MM.1S (cell line): Measurements from ENCODE around the gene SYPL2.
A peak's percentile ranks its signal among the peaks of the same experiment; 100 is the strongest.

ENCODE experiments used
- DNase-seq: peaks from one replicate; pipeline ENCODE4 v3.0.0-alpha.2; 2015
- H2AFZ ChIP-seq: fragments of 300-600 bp; sonication (generic); 2 replicates; pipeline ENCODE4 v1.6.0; 2016; ENCODE audit warnings: antibody characterized with exemption, low read length
- H3F3A ChIP-seq: fragments of 300-600 bp; sonication (generic); 2 replicates; pipeline ENCODE4 v1.6.1; 2016; ENCODE audit warnings: mild to moderate bottlenecking, antibody characterized with exemption, low read length, moderate library complexity, mixed read lengths; ENCODE audit not compliant: insufficient read depth
- H3K27ac ChIP-seq: fragments of 300-600 bp; sonication (generic); 2 replicates; pipeline ENCODE4 v1.5.1; 2016; ENCODE audit warnings: mild to moderate bottlenecking, low read length
- H3K27me3 ChIP-seq: fragments of 300-600 bp; sonication (generic); replicated peaks from 2 replicates; pipeline ENCODE4 v1.6.0; 2016; ENCODE audit warnings: low read length; ENCODE audit not compliant: insufficient read depth
- H3K36me3 ChIP-seq: fragments of 300-600 bp; sonication (generic); replicated peaks from 2 replicates; pipeline ENCODE4 v1.6.1; 2016; ENCODE audit warnings: mild to moderate bottlenecking, low read length, mixed read lengths; ENCODE audit not compliant: insufficient read depth
- H3K4me1 ChIP-seq: fragments of 300-600 bp; sonication (generic); 2 replicates; pipeline ENCODE4 v1.6.1; 2016; ENCODE audit warnings: low read length, mixed read lengths
- H3K4me2 ChIP-seq: fragments of 300-600 bp; sonication (generic); 2 replicates; pipeline ENCODE4 v1.6.0; 2016; ENCODE audit warnings: low read depth, low read length
- H3K4me3 ChIP-seq: fragments of 300-600 bp; sonication (generic); 2 replicates; pipeline ENCODE4 v1.5.1; 2016; ENCODE audit warnings: low read length, mixed read lengths
- H3K79me2 ChIP-seq: fragments of 300-600 bp; sonication (generic); 2 replicates; pipeline ENCODE4 v1.6.1; 2016; ENCODE audit warnings: mixed run types, low read length, mixed read lengths
- H3K9ac ChIP-seq: fragments of 300-600 bp; sonication (generic); 2 replicates; pipeline ENCODE4 v1.6.1; 2016; ENCODE audit warnings: low read length, mixed read lengths
- H3K9me2 ChIP-seq: fragments of 300-600 bp; sonication (generic); replicated peaks from 2 replicates; pipeline ENCODE4 v1.6.1; 2016; ENCODE audit warnings: mild to moderate bottlenecking, low read length, mixed read lengths; ENCODE audit not compliant: insufficient read depth
- H3K9me3 ChIP-seq: fragments of 300-600 bp; sonication (generic); replicated peaks from 2 replicates; pipeline ENCODE4 v1.6.1; 2016; ENCODE audit warnings: mild to moderate bottlenecking, low read length, mixed read lengths; ENCODE audit not compliant: insufficient read depth
- H4K20me1 ChIP-seq: fragments of 300-600 bp; sonication (generic); 2 replicates; pipeline ENCODE4 v1.6.1; 2016; ENCODE audit warnings: mild to moderate bottlenecking, low read length, moderate library complexity, mixed read lengths; ENCODE audit not compliant: insufficient read depth
- CTCF ChIP-seq: fragments of 300-600 bp; sonication (generic); IDR thresholded peaks from 2 replicates; pipeline ENCODE4 v1.5.1; 2016; ENCODE audit warnings: antibody characterized with exemption, low read length, mixed read lengths
- EZH2 ChIP-seq: fragments of 300-600 bp; sonication (generic); optimal IDR thresholded peaks from 2 replicates; pipeline ENCODE3; 2017; ENCODE audit warnings: low read depth, mild to moderate bottlenecking, antibody characterized with exemption, low read length, mixed read lengths
- EZH2phosphoT487 ChIP-seq: fragments of 300-600 bp; sonication (generic); IDR thresholded peaks from 2 replicates; pipeline ENCODE4 v1.6.1; 2018; ENCODE audit warnings: antibody characterized with exemption, low read length

SYPL2 gene

GRCh38 chr1:109488696-109489095 lies 22.4 kb downstream of the SYPL2 start:
- no peaks in the 10 kb centered on the region for H3F3A ChIP-seq
- TF ChIP-seq EZH2phosphoT487, result no peak
- TF ChIP-seq EZH2, result no peak
- TF ChIP-seq CTCF, result no peak
- no peak overlapping the region for H3K27ac ChIP-seq
- no peaks in the 10 kb centered on the region for H3K27me3 ChIP-seq
- DNase-seq, result no peak
- no peak overlapping the region for H3K4me3 ChIP-seq
- H2AFZ ChIP-seq, result no peak overlapping the region
- H4K20me1 ChIP-seq, result no peaks in the 10 kb centered on the region
- 0 out of 2 replicates have a peak, but pooled peaks cover 2% of the 10 kb centered on the region for H3K4me1 ChIP-seq
- no peaks in the 10 kb centered on the region for H3K9me2 ChIP-seq
- no peaks in the 10 kb centered on the region for H3K36me3 ChIP-seq
- no peak overlapping the region for H3K4me2 ChIP-seq
- no peak overlapping the region for H3K9ac ChIP-seq
- H3K79me2 ChIP-seq, result 0 out of 2 replicates have a peak, but pooled peaks cover 4% of the 10 kb centered on the region
- no peaks in the 10 kb centered on the region for H3K9me3 ChIP-seq

GRCh38 chr1:109490029-109490933 lies 23.9 kb downstream of the SYPL2 start:
- Histone ChIP-seq H3K79me2 (peaks cover 3% of the 10 kb centered on the region; the same call in 1 of the 2 replicates), H3F3A (no peaks in the 10 kb centered on the region), H3K9me3 (no peaks in the 10 kb centered on the region), H3K9me2 (no peaks in the 10 kb centered on the region), H3K27ac (no peak overlapping the region), H3K9ac (no peak overlapping the region), H3K27me3 (no peaks in the 10 kb centered on the region), H3K4me2 (no peak overlapping the region), H3K36me3 (no peaks in the 10 kb centered on the region), H3K4me3 (no peak overlapping the region), H3K4me1 (0 out of 2 replicates have a peak, but pooled peaks cover 2% of the 10 kb centered on the region), H2AFZ (no peak overlapping the region), H4K20me1 (no peaks in the 10 kb centered on the region)
- TF ChIP-seq CTCF (peak; percentile 57), EZH2 (no peak)
- peak; percentile 39 for DNase-seq

- Histone ChIP-seq H3K79me2 (peaks cover 3% of the 10 kb centered on the region; the same call in 1 of the 2 replicates), H3K27ac (no peak overlapping the region), H2AFZ (no peak overlapping the region), H3K36me3 (no peaks in the 10 kb centered on the region), H3K27me3 (no peaks in the 10 kb centered on the region), H3K4me1 (0 out of 2 replicates have a peak, but pooled peaks cover 2% of the 10 kb centered on the region), H4K20me1 (no peaks in the 10 kb centered on the region), H3K4me3 (no peak overlapping the region), H3F3A (no peaks in the 10 kb centered on the region), H3K9me3 (no peaks in the 10 kb centered on the region), H3K9me2 (no peaks in the 10 kb centered on the region), H3K9ac (no peak overlapping the region), H3K4me2 (no peak overlapping the region)
- no peak for TF ChIP-seq EZH2
- TF ChIP-seq CTCF, result no peak
- TF ChIP-seq EZH2phosphoT487, result no peak
- no peak for DNase-seq
These were observed 24.6 kb downstream of the SYPL2 start for GRCh38 chr1:109490934-109491302.
